Nephron (organoid): Measurements from ENCODE around the gene PLA2G4B.

Experiments
- H3K27ac Mint-ChIP-seq, 3 experiments: 2 replicates each; pipeline ENCODE4 v1.8.0; 2020; ENCODE audit warnings: mixed read lengths in 3 of 3, mild to moderate bottlenecking in 2 of 3, moderate library complexity in 1 of 3
- H3K27me3 Mint-ChIP-seq: 2 replicates; pipeline ENCODE4 v1.8.0; 2021; ENCODE audit warnings: low read depth, mild to moderate bottlenecking, moderate library complexity, mixed read lengths
- H3K36me3 Mint-ChIP-seq: 2 replicates; pipeline ENCODE4 v1.8.0; 2020; ENCODE audit warnings: low read depth, mixed read lengths
- H3K4me1 Mint-ChIP-seq: 2 replicates; pipeline ENCODE4 v1.8.0; 2020; ENCODE audit warnings: mixed read lengths
- H3K4me3 Mint-ChIP-seq, 3 experiments: 2 replicates each; pipeline ENCODE4 v1.8.0; 2020; ENCODE audit warnings: mild to moderate bottlenecking in 3 of 3, mixed read lengths in 3 of 3, moderate library complexity in 2 of 3
- H3K9me3 Mint-ChIP-seq: 2 replicates; pipeline ENCODE4 v1.8.0; 2020; ENCODE audit warnings: mixed read lengths
- TF ChIP-seq, protein P1 (sequence below), 3 experiments: fragments of 200-600 bp; sonication (generic); IDR thresholded peaks; one replicate each; pipeline ENCODE4 v1.5.0; 2021; ENCODE audit warnings: antibody characterized with exemption in 3 of 3; ENCODE audit not compliant: unreplicated experiment in 3 of 3

PLA2G4B gene

DNA sequence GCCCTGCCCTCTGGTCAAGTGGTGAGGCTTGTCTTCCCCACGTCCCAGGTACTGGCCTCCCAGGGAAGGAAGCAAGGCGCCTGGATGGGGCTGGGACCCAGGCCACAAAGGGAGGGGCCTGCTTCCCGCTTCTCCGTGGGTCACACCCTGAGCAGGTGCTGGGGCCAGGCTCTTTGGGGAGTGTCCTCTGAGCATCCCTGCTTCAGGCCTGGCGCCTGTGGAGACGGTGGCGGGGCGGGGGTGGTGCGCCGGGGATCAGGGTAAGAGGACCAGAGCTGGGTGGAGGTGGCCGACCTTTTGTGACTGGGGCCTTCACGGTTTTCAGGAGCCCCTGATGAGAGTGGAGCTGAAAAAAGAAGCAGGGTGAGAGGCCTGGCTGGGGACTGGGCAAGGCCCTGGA, 3.6 kb downstream of the PLA2G4B start:
- H3K4me3 Mint-ChIP-seq, result no peak overlapping the region
- no peaks in the 10 kb centered on the region for H3K27me3 Mint-ChIP-seq
- peaks cover 5% of the 10 kb centered on the region for H3K36me3 Mint-ChIP-seq
- H3K4me1 Mint-ChIP-seq, result peaks cover under 1% of the 10 kb centered on the region
- H3K9me3 Mint-ChIP-seq, result no peaks in the 10 kb centered on the region
- TF ChIP-seq, protein P1, sequence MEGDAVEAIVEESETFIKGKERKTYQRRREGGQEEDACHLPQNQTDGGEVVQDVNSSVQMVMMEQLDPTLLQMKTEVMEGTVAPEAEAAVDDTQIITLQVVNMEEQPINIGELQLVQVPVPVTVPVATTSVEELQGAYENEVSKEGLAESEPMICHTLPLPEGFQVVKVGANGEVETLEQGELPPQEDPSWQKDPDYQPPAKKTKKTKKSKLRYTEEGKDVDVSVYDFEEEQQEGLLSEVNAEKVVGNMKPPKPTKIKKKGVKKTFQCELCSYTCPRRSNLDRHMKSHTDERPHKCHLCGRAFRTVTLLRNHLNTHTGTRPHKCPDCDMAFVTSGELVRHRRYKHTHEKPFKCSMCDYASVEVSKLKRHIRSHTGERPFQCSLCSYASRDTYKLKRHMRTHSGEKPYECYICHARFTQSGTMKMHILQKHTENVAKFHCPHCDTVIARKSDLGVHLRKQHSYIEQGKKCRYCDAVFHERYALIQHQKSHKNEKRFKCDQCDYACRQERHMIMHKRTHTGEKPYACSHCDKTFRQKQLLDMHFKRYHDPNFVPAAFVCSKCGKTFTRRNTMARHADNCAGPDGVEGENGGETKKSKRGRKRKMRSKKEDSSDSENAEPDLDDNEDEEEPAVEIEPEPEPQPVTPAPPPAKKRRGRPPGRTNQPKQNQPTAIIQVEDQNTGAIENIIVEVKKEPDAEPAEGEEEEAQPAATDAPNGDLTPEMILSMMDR (IDR thresholded peaks at IDR 0.05; ENCODE audit: unreplicated experiment in 3 of 3), result no peak
- no peak overlapping the region for H3K27ac Mint-ChIP-seq

DNA sequence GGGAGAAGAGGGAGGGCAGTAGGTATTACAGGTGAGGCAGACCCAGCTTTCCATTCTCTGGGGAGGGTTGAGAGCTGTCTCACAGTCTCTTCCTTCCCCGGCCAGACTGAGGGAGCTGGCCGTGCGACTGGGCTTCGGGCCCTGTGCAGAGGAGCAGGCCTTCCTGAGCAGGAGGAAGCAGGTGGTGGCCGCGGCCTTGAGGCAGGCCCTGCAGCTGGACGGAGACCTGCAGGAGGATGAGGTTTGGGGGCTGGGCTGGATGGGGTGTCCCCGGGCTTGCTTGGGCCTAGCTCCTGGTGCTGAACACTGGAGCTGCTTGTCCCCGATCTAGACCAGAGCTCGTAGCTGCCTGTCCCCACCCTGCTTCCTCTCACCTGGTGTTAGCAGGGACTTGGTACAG, 4.9 kb downstream of the PLA2G4B start:
- peaks cover 6% of the 10 kb centered on the region for H3K4me1 Mint-ChIP-seq
- no peaks in the 10 kb centered on the region for H3K27me3 Mint-ChIP-seq
- H3K27ac Mint-ChIP-seq, result no peak overlapping the region
- TF ChIP-seq, protein P1 (IDR thresholded peaks at IDR 0.05; ENCODE audit: unreplicated experiment in 3 of 3), result no peak
- H3K9me3 Mint-ChIP-seq, result no peaks in the 10 kb centered on the region
- H3K36me3 Mint-ChIP-seq, result peaks cover 16% of the 10 kb centered on the region
- H3K4me3 Mint-ChIP-seq, result no peak overlapping the region

DNA sequence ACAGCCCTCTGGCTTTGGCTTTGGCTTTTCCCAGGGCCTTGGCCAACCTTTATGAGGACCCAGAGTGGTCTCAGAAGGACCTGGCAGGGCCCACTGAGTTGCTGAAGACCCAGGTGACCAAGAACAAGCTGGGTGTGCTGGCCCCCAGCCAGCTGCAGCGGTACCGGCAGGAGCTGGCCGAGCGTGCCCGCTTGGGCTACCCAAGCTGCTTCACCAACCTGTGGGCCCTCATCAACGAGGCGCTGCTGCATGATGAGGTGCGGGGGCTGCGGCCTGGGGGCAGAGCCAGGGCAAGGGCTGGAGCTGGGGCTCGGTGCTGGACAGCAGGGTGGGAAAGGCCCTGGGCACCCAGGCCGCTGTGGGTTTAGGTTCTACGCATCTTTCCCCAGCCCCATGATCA, 6.2 kb downstream of the PLA2G4B start:
- Mint-ChIP-seq H3K9me3 (no peaks in the 10 kb centered on the region), H3K27ac (no peak overlapping the region), H3K27me3 (no peaks in the 10 kb centered on the region), H3K4me1 (peaks cover 6% of the 10 kb centered on the region), H3K36me3 (peaks cover 17% of the 10 kb centered on the region), H3K4me3 (no peak overlapping the region)
- TF ChIP-seq, protein P1 (IDR thresholded peaks at IDR 0.05; ENCODE audit: unreplicated experiment in 3 of 3), result no peak

DNA sequence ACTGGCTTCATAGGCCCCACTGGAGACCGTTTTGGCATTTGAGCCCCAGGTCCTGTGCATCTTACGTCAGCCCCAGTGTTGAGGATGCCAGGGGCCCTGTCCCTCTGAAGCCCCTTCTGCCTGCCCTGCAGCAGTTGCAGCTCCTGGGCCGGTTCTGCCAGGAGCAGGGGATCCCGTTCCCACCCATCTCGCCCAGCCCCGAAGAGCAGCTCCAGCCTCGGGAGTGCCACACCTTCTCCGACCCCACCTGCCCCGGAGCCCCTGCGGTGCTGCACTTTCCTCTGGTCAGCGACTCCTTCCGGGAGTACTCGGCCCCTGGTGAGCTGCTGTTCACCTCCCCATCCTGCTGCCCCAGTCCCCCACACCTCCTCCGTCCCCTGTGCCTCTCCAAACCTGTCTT, 8.6 kb downstream of the PLA2G4B start:
- Mint-ChIP-seq H3K4me3 (no peak overlapping the region), H3K27me3 (no peaks in the 10 kb centered on the region), H3K4me1 (peaks cover 6% of the 10 kb centered on the region), H3K27ac (no peak overlapping the region), H3K9me3 (no peaks in the 10 kb centered on the region), H3K36me3 (peaks cover 17% of the 10 kb centered on the region)
- TF ChIP-seq, protein P1 (IDR thresholded peaks at IDR 0.05; ENCODE audit: unreplicated experiment in 3 of 3), result no peak

DNA sequence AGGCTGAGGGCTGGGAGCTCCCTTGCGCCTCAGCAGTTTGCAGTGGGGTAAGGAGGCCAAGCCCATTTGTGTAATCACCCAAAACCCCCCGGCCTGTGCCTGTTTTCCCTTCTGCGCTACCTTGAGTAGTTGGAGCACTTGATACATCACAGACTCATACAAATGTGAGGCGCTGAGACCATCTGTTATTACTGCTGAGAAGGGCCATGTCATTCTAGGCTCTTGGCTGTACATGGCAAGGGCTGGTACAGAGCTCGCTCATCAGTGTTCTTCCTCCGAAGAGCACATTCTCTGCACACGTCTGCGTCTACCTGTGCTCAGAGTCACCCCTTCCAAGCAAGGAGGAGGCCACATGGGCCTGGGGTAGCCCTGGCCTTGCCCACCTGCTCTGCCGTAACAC, 9.3 kb downstream of the PLA2G4B start:
- Mint-ChIP-seq H3K36me3 (peaks cover 14% of the 10 kb centered on the region), H3K27ac (peak overlapping the region in 1 of 3 experiments; percentile 9), H3K27me3 (peaks cover under 1% of the 10 kb centered on the region), H3K4me3 (no peak overlapping the region), H3K4me1 (peaks cover 6% of the 10 kb centered on the region), H3K9me3 (no peaks in the 10 kb centered on the region)
- TF ChIP-seq, protein P1 (IDR thresholded peaks at IDR 0.05; ENCODE audit: unreplicated experiment in 3 of 3), result no peak

DNA sequence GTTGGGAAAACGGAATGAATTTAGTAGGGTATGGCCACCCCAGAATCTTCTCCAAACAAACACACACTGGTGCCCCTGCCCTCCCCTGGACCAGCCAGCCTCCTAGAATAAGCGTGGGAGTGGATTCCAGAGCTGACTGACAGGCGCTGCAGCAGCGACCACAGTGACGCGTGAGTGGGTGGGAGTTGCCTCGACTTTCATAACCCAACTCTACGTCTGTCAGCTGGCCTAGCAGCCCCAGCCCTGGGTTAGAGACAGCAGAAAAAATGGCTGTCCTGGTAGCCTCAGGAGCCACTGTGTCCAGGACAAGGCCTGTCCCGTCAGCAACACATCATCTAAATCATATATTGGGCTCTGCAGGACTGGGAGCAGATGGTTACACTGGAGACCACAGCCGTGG, 10.0 kb downstream of the PLA2G4B start:
- TF ChIP-seq, protein P1 (IDR thresholded peaks at IDR 0.05; ENCODE audit: unreplicated experiment in 3 of 3), result no peak
- Mint-ChIP-seq H3K27ac (peak overlapping the region in 1 of 3 experiments; percentile 9), H3K9me3 (no peaks in the 10 kb centered on the region), H3K4me1 (peaks cover 6% of the 10 kb centered on the region), H3K27me3 (peaks cover 4% of the 10 kb centered on the region), H3K36me3 (peaks cover 14% of the 10 kb centered on the region), H3K4me3 (no peak overlapping the region)
